Activated CD4-positive, CD25-positive, alpha-beta regulatory T cell treated with anti-CD3 and anti-CD28 coated beads, Interleukin-2, amount 50 U/mL, for 24 hours (primary cell): ENCODE results near the gene FAM3A.

Experiments
- ATAC-seq, 2 donors: fragments of 150-1000 bp; cut with Tn5 transposase; one replicate each; pipeline ENCODE4 v1.10.0; 2021; ENCODE audit warnings: mild to moderate bottlenecking in 1 of 2, moderate library complexity in 1 of 2

Gene FAM3A

GRCh38 chrX:154532690-154533089 is 16.7 kb upstream of the FAM3A start:
- ATAC-seq, result no peak

- ATAC-seq, result no peak
Measured at GRCh38 chrX:154531626-154532025, 15.6 kb upstream of the FAM3A start.

- ATAC-seq, result no peak
Measured at GRCh38 chrX:154530286-154530685, 14.3 kb upstream of the FAM3A start.

- ATAC-seq, result no peak
Measured at GRCh38 chrX:154529206-154529612, 13.2 kb upstream of the FAM3A start.

GRCh38 chrX:154526901-154527675 is 11.1 kb upstream of the FAM3A start:
- peak; percentile 80 to 90 for ATAC-seq

GRCh38 chrX:154525606-154526490 is 9.8 kb upstream of the FAM3A start:
- no peak for ATAC-seq

- ATAC-seq, result no peak
Measured at GRCh38 chrX:154519389-154519788, 3.4 kb upstream of the FAM3A start.

GRCh38 chrX:154517101-154517781 is 1.2 kb upstream of the FAM3A start:
- ATAC-seq, result no peak

GRCh38 chrX:154516656-154517100 is 646 bp upstream of the FAM3A start:
- ATAC-seq, result peak in 1 of 2 donors; percentile 3

- ATAC-seq, result no peak
Measured at GRCh38 chrX:154515090-154515965, 704 bp downstream of the FAM3A start.

GRCh38 chrX:154513716-154514115 is 2.3 kb downstream of the FAM3A start:
- ATAC-seq, result no peak

GRCh38 chrX:154512879-154513553 is 3.0 kb downstream of the FAM3A start:
- ATAC-seq, result no peak

GRCh38 chrX:154511761-154512160 is 4.3 kb downstream of the FAM3A start:
- no peak for ATAC-seq

GRCh38 chrX:154509455-154509854 is 6.6 kb downstream of the FAM3A start:
- ATAC-seq, result no peak

GRCh38 chrX:154508384-154508745 is 7.7 kb downstream of the FAM3A start:
- no peak for ATAC-seq

GRCh38 chrX:154507673-154508383 is 8.2 kb downstream of the FAM3A start:
- ATAC-seq, result no peak

GRCh38 chrX:154506483-154507332 is 9.3 kb downstream of the FAM3A start:
- no peak for ATAC-seq

GRCh38 chrX:154505734-154506133 is 10.3 kb downstream of the FAM3A start:
- no peak for ATAC-seq

GRCh38 chrX:154502989-154503388 is 13.0 kb downstream of the FAM3A start:
- ATAC-seq, result no peak

- ATAC-seq, result no peak
Measured at GRCh38 chrX:154502098-154502497, 13.9 kb downstream of the FAM3A start.
